ENCODE results near the gene EEF2K. TPM values are rescaled to one million over a fixed set of nuclear protein-coding genes. Genes with fewer than 3 reads are reported as not detected.

EEF2K gene
- total and polyA plus RNA-seq, 2 donors (not counting 1 experiment from before 2014, with no cell fraction given): 11.8 to 28.7 TPM

- H3K9me3 Mint-ChIP-seq (ENCODE audit: insufficient read depth): no peaks in the 10 kb centered on the region
- POLR2A ChIA-PET: no interaction called here
- no peak overlapping the region for H2AFZ ChIP-seq (ENCODE audit: insufficient read depth, low read depth, low read length, poor library complexity, severe bottlenecking)
- no peaks in the 10 kb centered on the region for H3K9me3 ChIP-seq (ENCODE audit: control extremely low read depth in 1 of 3, control insufficient read depth in 2 of 3, insufficient read depth in 1 of 3, low read length in 2 of 3)
- no peaks in the 10 kb centered on the region for H3K4me1 ChIP-seq (ENCODE audit: control insufficient read depth in 2 of 2, insufficient read depth in 2 of 2, low read length in 2 of 2)
- CTCF ChIA-PET: no interaction called here
- no peak overlapping the region for H3K4me3 ChIP-seq (ENCODE audit: control extremely low read depth in 1 of 5, extremely low read depth in 1 of 5, insufficient read depth in 1 of 5, low read depth in 2 of 5, low read length in 4 of 5)
- TF ChIP-seq, protein P1, sequence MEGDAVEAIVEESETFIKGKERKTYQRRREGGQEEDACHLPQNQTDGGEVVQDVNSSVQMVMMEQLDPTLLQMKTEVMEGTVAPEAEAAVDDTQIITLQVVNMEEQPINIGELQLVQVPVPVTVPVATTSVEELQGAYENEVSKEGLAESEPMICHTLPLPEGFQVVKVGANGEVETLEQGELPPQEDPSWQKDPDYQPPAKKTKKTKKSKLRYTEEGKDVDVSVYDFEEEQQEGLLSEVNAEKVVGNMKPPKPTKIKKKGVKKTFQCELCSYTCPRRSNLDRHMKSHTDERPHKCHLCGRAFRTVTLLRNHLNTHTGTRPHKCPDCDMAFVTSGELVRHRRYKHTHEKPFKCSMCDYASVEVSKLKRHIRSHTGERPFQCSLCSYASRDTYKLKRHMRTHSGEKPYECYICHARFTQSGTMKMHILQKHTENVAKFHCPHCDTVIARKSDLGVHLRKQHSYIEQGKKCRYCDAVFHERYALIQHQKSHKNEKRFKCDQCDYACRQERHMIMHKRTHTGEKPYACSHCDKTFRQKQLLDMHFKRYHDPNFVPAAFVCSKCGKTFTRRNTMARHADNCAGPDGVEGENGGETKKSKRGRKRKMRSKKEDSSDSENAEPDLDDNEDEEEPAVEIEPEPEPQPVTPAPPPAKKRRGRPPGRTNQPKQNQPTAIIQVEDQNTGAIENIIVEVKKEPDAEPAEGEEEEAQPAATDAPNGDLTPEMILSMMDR (IDR thresholded peaks at IDR 0.05): no peak
- no peak for TF ChIP-seq EZH2 (IDR thresholded peaks at IDR 0.05; ENCODE audit: borderline replicate concordance, insufficient read depth, low read depth, low read length, poor library complexity, severe bottlenecking)
- intact Hi-C loops (cut with micrococcal nuclease): no loop called here
- H3K27ac Mint-ChIP-seq: no peak overlapping the region
- no peak overlapping the region for H3K27ac ChIP-seq (ENCODE audit: low read length in 2 of 2)
- H3K4me3 Mint-ChIP-seq: no peak overlapping the region
- peaks cover 3 to 76% of the 10 kb centered on the region in 2 experiments for H3K36me3 ChIP-seq (replicated peaks in 1 of 2; ENCODE audit: control extremely low read depth in 1 of 2, control insufficient read depth in 1 of 2, extremely low read depth in 1 of 2, insufficient read depth in 2 of 2, low read length in 1 of 2)
- no peak overlapping the region for H3K9ac ChIP-seq (ENCODE audit: low read length)
- peaks cover 3% of the 10 kb centered on the region for H3K79me2 ChIP-seq (ENCODE audit: control insufficient read depth, insufficient read depth, low read length)
- DNase-seq (no peak), ATAC-seq (ENCODE audit: low read depth) (no peak)
- WGBS (ENCODE audit: insufficient coverage): 100% methylated on average over 1 of the region's 1 CpG
- H4K20me1 ChIP-seq (ENCODE audit: control insufficient read depth, insufficient read depth, low read length, poor library complexity, severe bottlenecking): peaks cover 7% of the 10 kb centered on the region
- H3K27me3 Mint-ChIP-seq: no peaks in the 10 kb centered on the region
- no peaks in the 10 kb centered on the region for H3K4me1 Mint-ChIP-seq
- H3K27me3 ChIP-seq (replicated peaks in 1 of 4; ENCODE audit: control extremely low read depth in 1 of 4, control insufficient read depth in 3 of 4, insufficient read depth in 4 of 4, low read length in 3 of 4): no peaks in the 10 kb centered on the region
- no peak overlapping the region for H3K4me2 ChIP-seq (replicated peaks; ENCODE audit: low read depth, low read length, poor library complexity, severe bottlenecking)
These were observed 109.9 kb downstream of the EEF2K start for GRCh38 chr16:22315979-22316378.

- H4K20me1 ChIP-seq (ENCODE audit: control insufficient read depth, insufficient read depth, low read length, poor library complexity, severe bottlenecking): peaks cover 11% of the 10 kb centered on the region
- H3K27ac Mint-ChIP-seq: no peak overlapping the region
- H3K4me1 ChIP-seq (ENCODE audit: control insufficient read depth in 2 of 2, insufficient read depth in 2 of 2, low read length in 2 of 2): no peaks in the 10 kb centered on the region
- H3K27me3 Mint-ChIP-seq: no peaks in the 10 kb centered on the region
- TF ChIP-seq, protein P1 (IDR thresholded peaks at IDR 0.05): no peak
- TF ChIP-seq EZH2 (IDR thresholded peaks at IDR 0.05; ENCODE audit: borderline replicate concordance, insufficient read depth, low read depth, low read length, poor library complexity, severe bottlenecking): no peak
- H3K9ac ChIP-seq (ENCODE audit: low read length): no peak overlapping the region
- no peaks in the 10 kb centered on the region for H3K9me3 ChIP-seq (ENCODE audit: control extremely low read depth in 1 of 3, control insufficient read depth in 2 of 3, insufficient read depth in 1 of 3, low read length in 2 of 3)
- no peak overlapping the region for H3K4me3 Mint-ChIP-seq
- DNase-seq: no peak
- H3K27me3 ChIP-seq (replicated peaks in 1 of 4; ENCODE audit: control extremely low read depth in 1 of 4, control insufficient read depth in 3 of 4, insufficient read depth in 4 of 4, low read length in 3 of 4): no peaks in the 10 kb centered on the region
- H3K27ac ChIP-seq (ENCODE audit: low read length in 2 of 2): no peak overlapping the region
- intact Hi-C loops (cut with micrococcal nuclease): no loop called here
- H3K4me2 ChIP-seq (replicated peaks; ENCODE audit: low read depth, low read length, poor library complexity, severe bottlenecking): no peak overlapping the region
- H3K9me3 Mint-ChIP-seq (ENCODE audit: insufficient read depth): no peaks in the 10 kb centered on the region
- no peak for ATAC-seq (ENCODE audit: low read depth)
- no peak overlapping the region for H2AFZ ChIP-seq (ENCODE audit: insufficient read depth, low read depth, low read length, poor library complexity, severe bottlenecking)
- peaks cover 2 to 78% of the 10 kb centered on the region in 2 experiments for H3K36me3 ChIP-seq (replicated peaks in 1 of 2; ENCODE audit: control extremely low read depth in 1 of 2, control insufficient read depth in 1 of 2, extremely low read depth in 1 of 2, insufficient read depth in 2 of 2, low read length in 1 of 2)
- peaks cover 3% of the 10 kb centered on the region for H3K79me2 ChIP-seq (ENCODE audit: control insufficient read depth, insufficient read depth, low read length)
- H3K4me3 ChIP-seq (ENCODE audit: control extremely low read depth in 1 of 5, extremely low read depth in 1 of 5, insufficient read depth in 1 of 5, low read depth in 2 of 5, low read length in 4 of 5): no peak overlapping the region
- no peaks in the 10 kb centered on the region for H3K4me1 Mint-ChIP-seq
- 95% methylated on average over 9 of the region's 9 CpGs for WGBS (ENCODE audit: insufficient coverage)
- ChIA-PET POLR2A (no interaction called here), CTCF (no interaction called here)
These were observed 110.3 kb downstream of the EEF2K start for GRCh38 chr16:22316411-22316811.
